ENCODE results near the gene ROCK2. TPM values are rescaled to one million over a fixed set of nuclear protein-coding genes. Genes with fewer than 3 reads are reported as not detected.

Gene ROCK2
- total and polyA plus RNA-seq, 8 donors: 49.4 to 61.5 (median 58.8) TPM

DNA sequence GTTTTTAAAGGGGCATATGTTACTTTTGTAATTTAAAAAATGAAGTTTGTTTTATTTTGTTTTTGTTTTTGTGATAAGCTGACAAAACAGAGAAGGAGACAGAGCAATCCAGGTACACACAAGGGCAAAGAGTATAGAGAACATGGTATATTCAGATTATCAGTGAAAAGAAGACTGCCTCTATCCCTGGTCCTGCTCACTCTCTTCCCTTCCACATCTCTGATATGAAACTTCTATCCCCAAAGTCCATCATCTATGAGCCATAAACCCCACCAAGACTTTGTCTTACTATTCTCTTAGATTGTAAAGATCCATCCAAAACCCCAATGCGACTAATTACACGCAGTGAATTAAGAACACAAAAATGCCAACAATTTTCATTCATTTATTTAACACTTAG is 16.6 kb downstream of the ROCK2 start:
- H3K4me1 ChIP-seq: peaks cover 7 to 20% of the 10 kb centered on the region in 2 donors
- TF ChIP-seq, protein P1, sequence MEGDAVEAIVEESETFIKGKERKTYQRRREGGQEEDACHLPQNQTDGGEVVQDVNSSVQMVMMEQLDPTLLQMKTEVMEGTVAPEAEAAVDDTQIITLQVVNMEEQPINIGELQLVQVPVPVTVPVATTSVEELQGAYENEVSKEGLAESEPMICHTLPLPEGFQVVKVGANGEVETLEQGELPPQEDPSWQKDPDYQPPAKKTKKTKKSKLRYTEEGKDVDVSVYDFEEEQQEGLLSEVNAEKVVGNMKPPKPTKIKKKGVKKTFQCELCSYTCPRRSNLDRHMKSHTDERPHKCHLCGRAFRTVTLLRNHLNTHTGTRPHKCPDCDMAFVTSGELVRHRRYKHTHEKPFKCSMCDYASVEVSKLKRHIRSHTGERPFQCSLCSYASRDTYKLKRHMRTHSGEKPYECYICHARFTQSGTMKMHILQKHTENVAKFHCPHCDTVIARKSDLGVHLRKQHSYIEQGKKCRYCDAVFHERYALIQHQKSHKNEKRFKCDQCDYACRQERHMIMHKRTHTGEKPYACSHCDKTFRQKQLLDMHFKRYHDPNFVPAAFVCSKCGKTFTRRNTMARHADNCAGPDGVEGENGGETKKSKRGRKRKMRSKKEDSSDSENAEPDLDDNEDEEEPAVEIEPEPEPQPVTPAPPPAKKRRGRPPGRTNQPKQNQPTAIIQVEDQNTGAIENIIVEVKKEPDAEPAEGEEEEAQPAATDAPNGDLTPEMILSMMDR (IDR thresholded peaks at IDR 0.05): no peak
- no peaks in the 10 kb centered on the region for H3K27me3 ChIP-seq
- no peak for DNase-seq
- H3K27ac ChIP-seq: no peak overlapping the region
- ATAC-seq: no peak
- no peaks in the 10 kb centered on the region for H3K9me3 ChIP-seq
- H3K36me3 ChIP-seq: no peaks in the 10 kb centered on the region
- intact Hi-C loops (cut with DNase I): no loop called here
- H3K4me3 ChIP-seq: no peak overlapping the region

DNA sequence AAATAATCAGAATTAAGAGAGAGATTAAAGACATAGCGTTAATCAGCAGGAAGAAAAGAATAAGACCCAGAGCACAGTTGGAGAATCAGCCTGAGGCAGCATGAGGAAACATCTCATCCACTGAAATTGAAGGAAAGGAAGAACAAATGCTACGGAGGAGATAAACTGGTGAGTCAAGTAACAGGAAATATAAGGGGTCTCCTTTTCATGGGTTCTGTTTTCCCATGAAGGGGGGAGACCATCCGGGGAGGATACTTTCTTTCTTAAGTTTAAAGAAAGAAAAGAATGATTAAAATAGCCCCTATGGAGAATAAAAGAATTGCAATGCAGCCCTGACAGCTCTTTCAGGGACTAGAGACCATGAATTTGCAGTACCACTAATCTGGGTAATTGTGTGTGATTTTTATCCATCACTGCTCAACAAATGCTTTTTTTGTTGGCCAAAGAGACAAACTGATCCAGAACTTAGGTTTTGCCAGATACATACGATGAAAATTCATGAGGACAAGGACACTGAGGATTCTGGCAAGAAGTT is 17.7 kb downstream of the ROCK2 start:
- Histone ChIP-seq H3K36me3 (no peaks in the 10 kb centered on the region), H3K27me3 (no peaks in the 10 kb centered on the region), H3K4me3 (no peak overlapping the region), H3K4me1 (peaks cover 7 to 17% of the 10 kb centered on the region in 2 donors), H3K9me3 (no peaks in the 10 kb centered on the region), H3K27ac (no peak overlapping the region)
- TF ChIP-seq, protein P1 (IDR thresholded peaks at IDR 0.05): no peak
- intact Hi-C loops (cut with DNase I): no loop called here
- ATAC-seq: no peak
- no peak for DNase-seq

DNA sequence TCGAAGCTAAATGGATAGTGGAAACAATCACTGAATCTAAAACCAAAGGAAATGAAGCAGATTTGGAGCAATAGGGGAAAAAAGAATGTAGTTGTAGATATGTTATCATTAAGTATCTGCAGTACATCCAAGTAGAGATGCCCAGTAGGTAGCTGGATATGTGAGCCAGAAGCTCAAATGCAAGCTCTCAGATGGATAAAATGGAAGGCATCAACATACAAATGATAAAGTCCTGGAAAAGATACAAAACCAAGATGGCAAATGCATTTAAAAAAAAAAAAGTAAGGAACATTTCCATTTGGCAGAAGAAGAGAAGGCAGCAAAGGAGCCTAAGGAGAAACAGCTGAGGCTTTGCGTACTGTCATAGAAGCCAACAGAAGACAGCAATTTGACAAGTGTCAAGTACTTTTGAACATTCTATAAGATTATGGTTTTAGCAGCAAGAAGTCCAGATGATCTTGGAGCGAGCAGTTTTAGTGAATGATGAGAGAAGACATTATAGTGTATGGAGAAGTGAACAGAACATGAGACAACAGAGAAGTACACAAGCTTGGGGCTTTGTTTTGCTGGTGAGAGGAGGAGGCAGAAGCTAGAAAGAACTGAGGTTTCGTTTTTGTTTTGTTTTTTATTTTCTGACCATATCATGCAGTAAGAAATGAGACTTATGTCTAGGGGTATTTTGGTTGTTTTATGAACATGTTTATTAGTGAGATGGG is 18.3 kb downstream of the ROCK2 start:
- no peaks in the 10 kb centered on the region for H3K36me3 ChIP-seq
- ATAC-seq: no peak
- no peak for DNase-seq
- no peak overlapping the region for H3K27ac ChIP-seq
- H3K4me1 ChIP-seq: peaks cover 7 to 15% of the 10 kb centered on the region in 2 donors
- TF ChIP-seq, protein P1 (IDR thresholded peaks at IDR 0.05): no peak
- H3K9me3 ChIP-seq: no peaks in the 10 kb centered on the region
- intact Hi-C loops (cut with DNase I): no loop called here
- no peak overlapping the region for H3K4me3 ChIP-seq
- no peaks in the 10 kb centered on the region for H3K27me3 ChIP-seq

DNA sequence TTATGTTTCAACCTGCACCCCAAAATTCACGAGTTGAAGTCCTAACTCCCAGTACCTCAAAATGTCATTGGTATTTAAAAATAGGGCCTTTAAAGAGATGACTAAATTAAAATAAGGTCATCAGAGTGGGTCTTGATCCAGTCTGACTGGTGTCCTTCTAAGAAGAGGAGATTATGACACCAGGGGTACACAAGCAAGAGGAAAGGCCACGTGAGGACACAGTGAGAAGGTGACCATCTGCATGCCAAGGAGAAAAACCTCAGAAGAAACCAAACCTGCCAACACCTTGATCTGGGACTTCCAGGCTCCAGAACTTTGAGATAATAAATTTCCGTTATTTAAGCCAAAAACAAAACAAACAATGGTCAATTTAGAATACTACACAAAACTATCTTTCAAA is 22.6 kb downstream of the ROCK2 start:
- H3K27ac ChIP-seq: no peak overlapping the region
- H3K27me3 ChIP-seq: no peaks in the 10 kb centered on the region
- no peaks in the 10 kb centered on the region for H3K36me3 ChIP-seq
- intact Hi-C loops (cut with DNase I): no loop called here
- no peaks in the 10 kb centered on the region for H3K9me3 ChIP-seq
- no peaks in the 10 kb centered on the region for H3K4me1 ChIP-seq
- H3K4me3 ChIP-seq: no peak overlapping the region
- ATAC-seq (no peak), DNase-seq (no peak)
- TF ChIP-seq, protein P1 (IDR thresholded peaks at IDR 0.05): no peak

DNA sequence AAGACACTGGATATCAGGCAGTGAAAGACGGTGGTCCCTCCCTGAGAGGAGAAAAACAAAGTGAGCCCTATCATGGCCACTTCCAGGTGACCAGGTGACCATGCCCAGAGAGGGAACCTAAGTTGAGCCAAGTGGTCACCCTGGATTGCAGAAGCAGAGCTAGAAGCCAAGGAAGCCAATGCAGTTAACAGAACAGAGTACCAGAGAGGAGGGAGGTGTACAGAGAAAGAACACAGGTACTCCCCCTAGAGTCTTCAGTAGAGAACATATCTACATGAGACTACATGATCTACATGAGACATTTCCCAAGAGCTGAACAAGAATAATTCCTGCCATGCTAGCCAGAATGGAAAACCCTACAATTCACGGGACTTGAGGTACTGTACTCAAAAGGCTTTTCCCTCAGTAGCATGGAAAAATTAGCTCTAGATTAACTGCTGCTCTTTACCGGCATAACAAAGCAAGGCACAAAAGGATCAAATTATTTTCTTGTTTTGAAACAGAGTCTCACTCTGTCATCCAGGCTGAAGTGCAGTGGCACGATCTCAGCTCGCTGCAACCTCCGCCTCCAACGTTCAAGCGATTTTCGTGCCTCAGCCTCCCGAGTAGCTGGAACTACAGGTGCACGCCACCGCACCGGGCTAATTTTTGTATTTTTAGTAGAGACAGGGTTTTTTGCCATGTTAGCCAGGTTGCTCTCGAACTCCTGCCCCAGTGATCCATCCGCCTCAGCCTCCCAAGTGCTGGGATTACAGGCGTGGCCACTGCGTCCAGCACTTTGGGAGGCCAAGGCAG is 23.5 kb downstream of the ROCK2 start:
- TF ChIP-seq, protein P1 (IDR thresholded peaks at IDR 0.05): no peak
- H3K36me3 ChIP-seq: no peaks in the 10 kb centered on the region
- intact Hi-C loops (cut with DNase I): no loop called here
- no peak overlapping the region for H3K4me3 ChIP-seq
- H3K4me1 ChIP-seq: no peaks in the 10 kb centered on the region
- no peaks in the 10 kb centered on the region for H3K27me3 ChIP-seq
- DNase-seq: no peak
- H3K9me3 ChIP-seq: no peaks in the 10 kb centered on the region
- ATAC-seq: no peak
- no peak overlapping the region for H3K27ac ChIP-seq

Data from left lung (tissue), 10 donors.